ENCODE results near the gene WNT8B. TPM values are rescaled to one million over a fixed set of nuclear protein-coding genes. Genes with fewer than 3 reads are reported as not detected.

The WNT8B gene
- total RNA-seq (not detected in 2 replicates), polyA plus RNA-seq (0.06 TPM in 1 of 2 replicates, not detected in the other), polyA minus RNA-seq (not detected in 2 replicates)
- 0.02 TPM for total RNA-seq (2013)

GRCh38 chr10:100462709-100463108 is at the start of gene WNT8B:
Gene WNT8B (plus strand): TSS chr10:100463009. CDS start chr10:100463169, 160 bp downstream.
- no peaks in the 10 kb centered on the region for H3K27me3 ChIP-seq (replicated peaks in 1 of 4; ENCODE audit: control extremely low read depth in 1 of 4, control insufficient read depth in 3 of 4, insufficient read depth in 4 of 4, low read length in 3 of 4)
- no peaks in the 10 kb centered on the region for H3K79me2 ChIP-seq (ENCODE audit: control insufficient read depth, insufficient read depth, low read length)
- H3K27ac ChIP-seq (ENCODE audit: low read length in 2 of 2) = no peak within 1 kb of the TSS
- H3K9me3 Mint-ChIP-seq (ENCODE audit: insufficient read depth) = no peaks in the 10 kb centered on the region
- H3K27ac Mint-ChIP-seq = no peak within 1 kb of the TSS
- H4K20me1 ChIP-seq (ENCODE audit: control insufficient read depth, insufficient read depth, low read length, poor library complexity, severe bottlenecking) = no peaks in the 10 kb centered on the region
- ATAC-seq (ENCODE audit: low read depth) = no peak
- no peaks in the 10 kb centered on the region for H3K4me1 Mint-ChIP-seq
- no peaks in the 10 kb centered on the region for H3K36me3 ChIP-seq (replicated peaks in 1 of 2; ENCODE audit: control extremely low read depth in 1 of 2, control insufficient read depth in 1 of 2, extremely low read depth in 1 of 2, insufficient read depth in 2 of 2, low read length in 1 of 2)
- H3K4me1 ChIP-seq (ENCODE audit: control insufficient read depth in 2 of 2, insufficient read depth in 2 of 2, low read length in 2 of 2) = no peaks in the 10 kb centered on the region
- no peak within 1 kb of the TSS for H3K4me2 ChIP-seq (replicated peaks; ENCODE audit: low read depth, low read length, poor library complexity, severe bottlenecking)
- peaks cover 14% of the 10 kb centered on the region for H3K27me3 Mint-ChIP-seq
- no CpG with 5 or more reads among the region's 4 CpGs for WGBS (ENCODE audit: insufficient coverage)
- H3K4me3 ChIP-seq (ENCODE audit: control extremely low read depth in 1 of 5, extremely low read depth in 1 of 5, insufficient read depth in 1 of 5, low read depth in 2 of 5, low read length in 4 of 5) = no peak within 1 kb of the TSS
- no peak within 1 kb of the TSS for H3K4me3 Mint-ChIP-seq
- no peak within 1 kb of the TSS for H2AFZ ChIP-seq (ENCODE audit: insufficient read depth, low read depth, low read length, poor library complexity, severe bottlenecking)
- no peak within 1 kb of the TSS for H3K9ac ChIP-seq (ENCODE audit: low read length)
- peaks cover 0 to 1% (median 0%) of the 10 kb centered on the region in 3 donors for H3K9me3 ChIP-seq (ENCODE audit: control extremely low read depth in 1 of 3, control insufficient read depth in 2 of 3, insufficient read depth in 1 of 3, low read length in 2 of 3)
- intact Hi-C loops (cut with micrococcal nuclease) = no loop called here
- ChIA-PET CTCF (no interaction called here), POLR2A (no interaction called here)
- TF ChIP-seq CTCF (IDR thresholded peaks at IDR 0.05) (no peak), EZH2 (IDR thresholded peaks at IDR 0.05; ENCODE audit: borderline replicate concordance, insufficient read depth, low read depth, low read length, poor library complexity, severe bottlenecking) (no peak)
- no peak for DNase-seq

- Histone ChIP-seq H3K27ac (ENCODE audit: low read length in 2 of 2) (no peak overlapping the region), H2AFZ (ENCODE audit: insufficient read depth, low read depth, low read length, poor library complexity, severe bottlenecking) (no peak overlapping the region), H3K4me1 (ENCODE audit: control insufficient read depth in 2 of 2, insufficient read depth in 2 of 2, low read length in 2 of 2) (no peaks in the 10 kb centered on the region), H3K27me3 (replicated peaks in 1 of 4; ENCODE audit: control extremely low read depth in 1 of 4, control insufficient read depth in 3 of 4, insufficient read depth in 4 of 4, low read length in 3 of 4) (peaks cover 0 to 4% (median 0%) of the 10 kb centered on the region in 4 experiments), H3K79me2 (ENCODE audit: control insufficient read depth, insufficient read depth, low read length) (no peaks in the 10 kb centered on the region), H4K20me1 (ENCODE audit: control insufficient read depth, insufficient read depth, low read length, poor library complexity, severe bottlenecking) (no peaks in the 10 kb centered on the region), H3K36me3 (replicated peaks in 1 of 2; ENCODE audit: control extremely low read depth in 1 of 2, control insufficient read depth in 1 of 2, extremely low read depth in 1 of 2, insufficient read depth in 2 of 2, low read length in 1 of 2) (no peaks in the 10 kb centered on the region), H3K4me3 (ENCODE audit: control extremely low read depth in 1 of 5, extremely low read depth in 1 of 5, insufficient read depth in 1 of 5, low read depth in 2 of 5, low read length in 4 of 5) (no peak overlapping the region), H3K9ac (ENCODE audit: low read length) (no peak overlapping the region), H3K9me3 (ENCODE audit: control extremely low read depth in 1 of 3, control insufficient read depth in 2 of 3, insufficient read depth in 1 of 3, low read length in 2 of 3) (no peaks in the 10 kb centered on the region), H3K4me2 (replicated peaks; ENCODE audit: low read depth, low read length, poor library complexity, severe bottlenecking) (no peak overlapping the region)
- CTCF ChIA-PET = no interaction called here
- no peak for ATAC-seq (ENCODE audit: low read depth)
- POLR2A ChIA-PET = no interaction called here
- Mint-ChIP-seq H3K9me3 (ENCODE audit: insufficient read depth) (no peaks in the 10 kb centered on the region), H3K27ac (no peak overlapping the region), H3K4me3 (no peak overlapping the region), H3K4me1 (no peaks in the 10 kb centered on the region), H3K27me3 (peaks cover 29% of the 10 kb centered on the region)
- no peak for TF ChIP-seq EZH2 (IDR thresholded peaks at IDR 0.05; ENCODE audit: borderline replicate concordance, insufficient read depth, low read depth, low read length, poor library complexity, severe bottlenecking)
- TF ChIP-seq CTCF (IDR thresholded peaks at IDR 0.05) = no peak
- WGBS (ENCODE audit: insufficient coverage) = 88% methylated on average over 2 of the region's 3 CpGs
- intact Hi-C loops (cut with micrococcal nuclease) = no loop called here
- DNase-seq = no peak
Observed at GRCh38 chr10:100413173-100413572, 49.6 kb upstream of the WNT8B start.

Data from B cell (primary cell).